HepG2 (cell line): ENCODE measurements around the gene SLX1A. TPM values are rescaled to one million over a fixed set of nuclear protein-coding genes. Genes with fewer than 3 reads are reported as not detected.

Experiments
- AGO1 ChIP-seq: fragments of 200-400 bp; formaldehyde crosslinking; IDR thresholded peaks from 2 replicates; pipeline ENCODE4 v1.6.1; 2017; ENCODE audit warnings: mild to moderate bottlenecking, low read depth, low read length, moderate library complexity; ENCODE audit not compliant: poor library complexity, severe bottlenecking
- AKAP8 ChIP-seq: sonication (generic); formaldehyde crosslinking; IDR thresholded peaks from 2 replicates; pipeline ENCODE4 v1.5.1; 2020; ENCODE audit warnings: mild to moderate bottlenecking, missing genetic modification reagents
- BCL3 ChIP-seq: sonication (generic); formaldehyde crosslinking; IDR thresholded peaks from 2 replicates; pipeline ENCODE4 v1.5.1; 2020; ENCODE audit warnings: mild to moderate bottlenecking, missing genetic modification reagents, moderate library complexity
- BRCA1 ChIP-seq: sonication (generic); formaldehyde crosslinking; IDR thresholded peaks from 2 replicates; pipeline ENCODE4 v1.4.0; 2020; ENCODE audit warnings: missing genetic modification reagents
- HNRNPL ChIP-seq: fragments of 200-400 bp; formaldehyde crosslinking; IDR thresholded peaks from 2 replicates; pipeline ENCODE4 v1.6.1; 2017; ENCODE audit warnings: mild to moderate bottlenecking, low read depth, low read length
- KDM2A ChIP-seq: sonication (generic); formaldehyde crosslinking; IDR thresholded peaks from 2 replicates; pipeline ENCODE4 v1.4.0; 2020; ENCODE audit warnings: low read depth, missing genetic modification reagents, borderline replicate concordance
- MTA1 ChIP-seq: sonication (generic); formaldehyde crosslinking; IDR thresholded peaks from 2 replicates; pipeline ENCODE4 v1.4.0; 2020; ENCODE audit warnings: missing genetic modification reagents, mild to moderate bottlenecking, borderline replicate concordance
- RBM22 ChIP-seq: fragments of 200-400 bp; formaldehyde crosslinking; optimal IDR thresholded peaks from 2 replicates; pipeline ENCODE3; 2017; ENCODE audit warnings: mild to moderate bottlenecking, low read length, moderate library complexity
- SSRP1 ChIP-seq: IDR thresholded peaks from 2 replicates; pipeline ENCODE4 v1.6.1; 2016; ENCODE audit warnings: control low read depth
- THAP8 ChIP-seq: sonication (generic); formaldehyde crosslinking; IDR thresholded peaks from 2 replicates; pipeline ENCODE4 v1.5.1; 2020; ENCODE audit warnings: missing genetic modification reagents, mild to moderate bottlenecking, borderline replicate concordance
- ZBTB7A ChIP-seq: sonication (generic); formaldehyde crosslinking; IDR thresholded peaks from 2 replicates; pipeline ENCODE4 v1.8.0; 2022; ENCODE audit warnings: mild to moderate bottlenecking, missing genetic modification reagents
- ZKSCAN8 ChIP-seq: IDR thresholded peaks from 2 replicates; pipeline ENCODE4 v1.6.1; 2016; ENCODE audit warnings: borderline replicate concordance, missing genetic modification reagents, missing compliant biosample characterization
- ZNF230 ChIP-seq: sonication (generic); formaldehyde crosslinking; IDR thresholded peaks from 2 replicates; pipeline ENCODE4 v1.4.0; 2020; ENCODE audit warnings: mild to moderate bottlenecking, missing genetic modification reagents
- ZNF251 ChIP-seq: sonication (generic); formaldehyde crosslinking; IDR thresholded peaks from 2 replicates; pipeline ENCODE4 v1.9.0; 2021; ENCODE audit warnings: mild to moderate bottlenecking, missing genetic modification reagents
- ZNF276 ChIP-seq: sonication (generic); formaldehyde crosslinking; IDR thresholded peaks from 2 replicates; pipeline ENCODE4 v1.4.0; 2020; ENCODE audit warnings: mild to moderate bottlenecking, low read depth, missing genetic modification reagents
- ZNF672 ChIP-seq: sonication (generic); formaldehyde crosslinking; IDR thresholded peaks from 2 replicates; pipeline ENCODE4 v1.8.1; 2022; ENCODE audit warnings: missing genetic modification reagents
- ZNF678 ChIP-seq: sonication (generic); formaldehyde crosslinking; IDR thresholded peaks from 2 replicates; pipeline ENCODE4 v1.4.0; 2020; ENCODE audit warnings: mild to moderate bottlenecking, missing genetic modification reagents
- ZNF776 ChIP-seq: sonication (generic); formaldehyde crosslinking; IDR thresholded peaks from 2 replicates; pipeline ENCODE4 v1.4.0; 2020; ENCODE audit warnings: mild to moderate bottlenecking, missing genetic modification reagents
- ZNF816 ChIP-seq: sonication (generic); formaldehyde crosslinking; IDR thresholded peaks from 2 replicates; pipeline ENCODE4 v1.8.0; 2022; ENCODE audit warnings: missing genetic modification reagents, mild to moderate bottlenecking, borderline replicate concordance
- ZNF891 ChIP-seq: sonication (generic); formaldehyde crosslinking; IDR thresholded peaks from 2 replicates; pipeline ENCODE4 v1.5.0; 2020; ENCODE audit warnings: mild to moderate bottlenecking, missing genetic modification reagents
- polyA plus RNA-seq, 8 experiments: library from polyadenylated mRNA; depleted of rRNA in 3 of 8; stranded (reverse) in 7 of 8; unstranded in 1 of 8; fragments of >200 nt; fragmentation: Illumina TruSeq in 4 of 8; extraction: Trizol in 4 of 8; gene quantifications; 2 replicates each; pipeline versions ENCODE4 v1.2.1 to v1.2.3, GENCODE V29; 2011 to 2016; ENCODE audit warnings: low read depth in 4 of 8, missing spikeins in 1 of 8, mixed read lengths in 1 of 8; ENCODE audit not compliant: insufficient read depth in 1 of 8
- total RNA-seq, 5 experiments: library from RNA; depleted of rRNA; stranded (reverse); fragments of >200 nt; fragmentation: Illumina TruSeq; extraction: Trizol; gene quantifications; 2 replicates each; pipeline ENCODE4 v1.2.3, GENCODE V29; 2016; ENCODE audit warnings: low read depth in 1 of 5
- TF ChIP-seq, protein P1 (sequence below): sonication (generic); formaldehyde crosslinking; conservative IDR thresholded peaks from 2 replicates; pipeline ENCODE4 v1.8.0; 2022; ENCODE audit warnings: low read depth, missing genetic modification reagents
- TF ChIP-seq, protein P2 (sequence below): sonication (generic); formaldehyde crosslinking; IDR thresholded peaks from 2 replicates; pipeline ENCODE4 v1.9.0; 2022; ENCODE audit warnings: missing genetic modification reagents, mild to moderate bottlenecking, borderline replicate concordance

The SLX1A gene
- total and polyA plus RNA-seq, 2 of the 13 experiments (the other 11 are each of a cell fraction or from before 2014, with no cell fraction given) = 12.0 to 37.1 TPM

- TF ChIP-seq, protein P1, sequence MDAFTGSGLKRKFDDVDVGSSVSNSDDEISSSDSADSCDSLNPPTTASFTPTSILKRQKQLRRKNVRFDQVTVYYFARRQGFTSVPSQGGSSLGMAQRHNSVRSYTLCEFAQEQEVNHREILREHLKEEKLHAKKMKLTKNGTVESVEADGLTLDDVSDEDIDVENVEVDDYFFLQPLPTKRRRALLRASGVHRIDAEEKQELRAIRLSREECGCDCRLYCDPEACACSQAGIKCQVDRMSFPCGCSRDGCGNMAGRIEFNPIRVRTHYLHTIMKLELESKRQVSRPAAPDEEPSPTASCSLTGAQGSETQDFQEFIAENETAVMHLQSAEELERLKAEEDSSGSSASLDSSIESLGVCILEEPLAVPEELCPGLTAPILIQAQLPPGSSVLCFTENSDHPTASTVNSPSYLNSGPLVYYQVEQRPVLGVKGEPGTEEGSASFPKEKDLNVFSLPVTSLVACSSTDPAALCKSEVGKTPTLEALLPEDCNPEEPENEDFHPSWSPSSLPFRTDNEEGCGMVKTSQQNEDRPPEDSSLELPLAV (CRISPR knock-in tag) = no peak
- TF ChIP-seq AGO1 (peak; percentile 61), SSRP1 (peak; percentile 84; the same call in 1 of the 2 replicates), ZNF276 (CRISPR knock-in tag) (0 out of 2 replicates have a peak, but pooled peaks have one; percentile 66), ZKSCAN8 (CRISPR knock-in tag) (no peak), ZNF251 (CRISPR knock-in tag) (no peak), ZNF776 (CRISPR knock-in tag) (peak; percentile 54; the same call in 1 of the 2 replicates), MTA1 (peak; percentile 58; the same call in 1 of the 2 replicates), ZBTB7A (peak; percentile 25; the same call in 1 of the 2 replicates), THAP8 (CRISPR knock-in tag) (no peak), ZNF672 (CRISPR knock-in tag) (no peak), BCL3 (CRISPR knock-in tag) (no peak), ZNF891 (0 out of 2 replicates have a peak, but pooled peaks have one; percentile 15), BRCA1 (CRISPR knock-in tag) (no peak), ZNF678 (CRISPR knock-in tag) (0 out of 2 replicates have a peak, but pooled peaks have one; percentile 19), KDM2A (CRISPR knock-in tag) (peak; percentile 72), ZNF816 (CRISPR knock-in tag) (no peak), HNRNPL (peak; percentile 53; the same call in 1 of the 2 replicates), ZNF230 (CRISPR knock-in tag) (0 out of 2 replicates have a peak, but pooled peaks have one; percentile 72), RBM22 (peak; percentile 26), AKAP8 (CRISPR knock-in tag) (no peak)
- TF ChIP-seq, protein P2, sequence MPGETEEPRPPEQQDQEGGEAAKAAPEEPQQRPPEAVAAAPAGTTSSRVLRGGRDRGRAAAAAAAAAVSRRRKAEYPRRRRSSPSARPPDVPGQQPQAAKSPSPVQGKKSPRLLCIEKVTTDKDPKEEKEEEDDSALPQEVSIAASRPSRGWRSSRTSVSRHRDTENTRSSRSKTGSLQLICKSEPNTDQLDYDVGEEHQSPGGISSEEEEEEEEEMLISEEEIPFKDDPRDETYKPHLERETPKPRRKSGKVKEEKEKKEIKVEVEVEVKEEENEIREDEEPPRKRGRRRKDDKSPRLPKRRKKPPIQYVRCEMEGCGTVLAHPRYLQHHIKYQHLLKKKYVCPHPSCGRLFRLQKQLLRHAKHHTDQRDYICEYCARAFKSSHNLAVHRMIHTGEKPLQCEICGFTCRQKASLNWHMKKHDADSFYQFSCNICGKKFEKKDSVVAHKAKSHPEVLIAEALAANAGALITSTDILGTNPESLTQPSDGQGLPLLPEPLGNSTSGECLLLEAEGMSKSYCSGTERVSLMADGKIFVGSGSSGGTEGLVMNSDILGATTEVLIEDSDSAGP (CRISPR knock-in tag) = peak; percentile 39; the same call in 1 of the 2 replicates
Measured at GRCh38 chr16:30186782-30187555, 6.7 kb upstream of the SLX1A start (continued).
